ENCODE measurements around the gene COL11A1.
"Not testable (repeated sequence)": the region's sequence is repeated elsewhere in the genome, so short reads cannot be mapped to it uniquely, and the experiment has no call there.

- not testable (repeated sequence) for TF ChIP-seq PHF21A (CRISPR knock-in tag; IDR thresholded peaks at IDR 0.05); CTCF (CRISPR knock-in tag; IDR thresholded peaks at IDR 0.05); NCOA2 (CRISPR knock-in tag; IDR thresholded peaks at IDR 0.05); ZNF274 (CRISPR knock-in tag; IDR thresholded peaks at IDR 0.05); ZNF496 (CRISPR knock-in tag; IDR thresholded peaks at IDR 0.05; ENCODE audit: insufficient replicate concordance); GLI4 (CRISPR knock-in tag; IDR thresholded peaks at IDR 0.05; ENCODE audit: borderline replicate concordance); POLR2AphosphoS5 (IDR thresholded peaks at IDR 0.05; ENCODE audit: low read depth, low read length); SYNCRIP (IDR thresholded peaks at IDR 0.05; ENCODE audit: insufficient read depth, low read depth, low read length); ZFP91 (CRISPR knock-in tag; IDR thresholded peaks at IDR 0.05; ENCODE audit: borderline replicate concordance); RBAK (CRISPR knock-in tag; IDR thresholded peaks at IDR 0.05)
Observed at GRCh38 chr1:103128256-103128655, 19.9 kb upstream of the COL11A1 start.
